GM19372 (cell line): ENCODE data around the gene COL9A2.

Source experiments
- ATAC-seq: cut with Tn5 transposase; IDR thresholded peaks from one replicate; pipeline ENCODE4 v1.9.1; 2021; ENCODE audit warnings: mild to moderate bottlenecking, low read depth, moderate library complexity; ENCODE audit not compliant: unreplicated experiment

COL9A2 gene

GRCh38 chr1:40305451-40305850 lies 11.6 kb downstream of the COL9A2 start:
- ATAC-seq = no peak

GRCh38 chr1:40303790-40304189 lies 13.3 kb downstream of the COL9A2 start:
- no peak for ATAC-seq

- ATAC-seq = no peak
Observed at GRCh38 chr1:40303051-40303771, 13.9 kb downstream of the COL9A2 start.

- no peak for ATAC-seq
Observed at GRCh38 chr1:40302475-40302874, 14.6 kb downstream of the COL9A2 start.

- ATAC-seq = no peak
Observed at GRCh38 chr1:40301541-40302299, 15.4 kb downstream of the COL9A2 start.

GRCh38 chr1:40301066-40301465 lies 16.0 kb downstream of the COL9A2 start:
- no peak for ATAC-seq

GRCh38 chr1:40300651-40301050 lies 16.4 kb downstream of the COL9A2 start:
- ATAC-seq = no peak

GRCh38 chr1:40300249-40300567 lies 16.9 kb downstream of the COL9A2 start:
- no peak for ATAC-seq

- ATAC-seq = no peak
Observed at GRCh38 chr1:40299366-40300248, 17.5 kb downstream of the COL9A2 start.

GRCh38 chr1:40291293-40291692 lies 25.8 kb downstream of the COL9A2 start:
- ATAC-seq = no peak

GRCh38 chr1:40281853-40282252 lies 35.2 kb downstream of the COL9A2 start:
- no peak for ATAC-seq

- ATAC-seq = no peak
Observed at GRCh38 chr1:40276122-40276521, 41.0 kb downstream of the COL9A2 start.

GRCh38 chr1:40274331-40274730 lies 42.8 kb downstream of the COL9A2 start:
- no peak for ATAC-seq

- no peak for ATAC-seq
Observed at GRCh38 chr1:40273547-40274166, 43.4 kb downstream of the COL9A2 start.

GRCh38 chr1:40272653-40273213 lies 44.4 kb downstream of the COL9A2 start:
- ATAC-seq = no peak

- ATAC-seq = no peak
Observed at GRCh38 chr1:40270152-40270834, 46.8 kb downstream of the COL9A2 start.

GRCh38 chr1:40268211-40268610 lies 48.9 kb downstream of the COL9A2 start:
- ATAC-seq = no peak

GRCh38 chr1:40267767-40268187 lies 49.3 kb downstream of the COL9A2 start:
- no peak for ATAC-seq

- ATAC-seq = no peak
Observed at GRCh38 chr1:40266786-40267535, 50.1 kb downstream of the COL9A2 start.
